Measurements from ENCODE around the gene EFCAB6.
A peak's percentile ranks its signal among the peaks of the same experiment; 100 is the strongest.

Gene EFCAB6

DNA sequence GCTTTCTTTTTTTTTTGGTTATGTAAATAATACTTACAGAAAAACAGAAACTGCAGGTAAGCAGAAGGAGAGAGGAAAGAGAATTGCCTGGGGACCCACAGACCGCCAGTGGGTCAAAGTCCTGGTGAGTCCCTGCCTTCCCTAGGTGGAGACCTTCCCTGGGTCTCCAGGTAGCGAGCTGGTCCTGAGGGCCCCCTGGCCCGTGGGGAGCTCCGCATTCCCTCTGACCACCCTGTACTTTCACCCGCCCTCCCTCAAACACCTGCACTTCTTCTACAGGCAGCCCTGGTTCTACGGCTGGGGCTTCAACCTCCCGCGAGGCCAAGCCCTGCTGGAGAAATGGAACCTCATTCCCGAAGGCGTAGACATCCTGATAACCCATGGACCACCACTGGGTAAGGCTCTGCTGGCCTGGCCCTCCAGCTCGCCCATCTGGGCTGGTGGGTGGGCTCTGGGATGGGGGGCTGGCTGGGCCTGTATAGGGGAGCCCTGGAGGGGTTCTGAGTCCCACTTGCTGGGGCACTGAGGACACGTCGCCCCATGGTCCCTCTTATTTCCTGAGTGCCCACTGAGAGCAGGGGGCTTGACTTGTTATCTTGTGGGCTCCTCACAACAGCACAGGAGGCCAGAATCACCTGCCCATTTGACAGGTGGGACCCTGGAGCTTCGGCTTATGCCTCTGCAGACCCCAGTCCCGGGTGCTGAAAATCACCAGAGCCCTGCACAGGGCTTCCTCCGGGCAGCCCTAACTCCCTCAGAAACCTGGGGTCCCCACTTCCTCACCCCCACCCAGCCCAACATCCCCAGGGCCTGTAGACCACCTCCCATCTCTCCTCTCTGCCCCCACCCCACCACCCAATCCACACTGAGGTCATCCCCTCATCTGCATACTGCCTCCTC, 313.9 kb downstream of the EFCAB6 start:
- no peak for DNase-seq

DNA sequence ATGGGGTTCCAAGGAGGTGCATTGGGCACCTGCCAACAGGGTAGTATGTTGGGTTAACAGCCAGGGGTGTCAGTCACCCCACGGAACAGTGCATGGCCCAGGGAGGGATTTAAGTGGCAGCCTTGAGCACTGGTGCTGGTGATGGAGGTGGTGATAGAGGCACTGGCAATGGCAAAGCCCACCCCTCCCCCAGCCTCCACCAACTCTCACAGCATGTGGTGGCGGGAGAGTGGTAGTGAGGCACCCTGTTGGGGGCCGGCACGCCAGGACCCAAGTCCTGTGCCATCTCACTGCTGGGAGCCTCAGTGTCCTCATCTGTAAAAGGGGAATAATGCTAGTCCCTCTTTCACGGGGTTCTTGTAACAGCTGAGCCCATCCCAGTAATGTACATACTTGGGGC, 318.8 kb downstream of the EFCAB6 start:
- no peak for DNase-seq

DNA sequence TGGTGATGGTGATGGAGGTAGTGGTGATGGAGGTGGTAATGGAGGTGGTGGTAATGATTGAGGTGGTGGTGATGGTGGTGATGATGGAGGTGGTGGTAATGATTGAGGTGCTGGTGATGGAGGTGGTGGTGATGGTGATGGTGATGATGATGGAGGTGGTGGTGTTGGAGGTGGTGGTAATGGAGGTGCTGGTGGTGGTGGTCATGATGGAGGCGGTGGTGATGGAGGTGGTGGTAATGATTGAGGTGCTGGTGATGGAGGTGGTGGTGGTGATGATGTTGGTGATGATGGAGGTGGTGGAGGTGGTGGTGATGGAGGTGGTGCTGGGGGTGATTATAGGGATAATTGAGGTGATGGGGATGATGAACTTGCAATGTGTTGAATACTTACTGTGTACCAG, 320.4 kb downstream of the EFCAB6 start:
- no peak for DNase-seq

DNA sequence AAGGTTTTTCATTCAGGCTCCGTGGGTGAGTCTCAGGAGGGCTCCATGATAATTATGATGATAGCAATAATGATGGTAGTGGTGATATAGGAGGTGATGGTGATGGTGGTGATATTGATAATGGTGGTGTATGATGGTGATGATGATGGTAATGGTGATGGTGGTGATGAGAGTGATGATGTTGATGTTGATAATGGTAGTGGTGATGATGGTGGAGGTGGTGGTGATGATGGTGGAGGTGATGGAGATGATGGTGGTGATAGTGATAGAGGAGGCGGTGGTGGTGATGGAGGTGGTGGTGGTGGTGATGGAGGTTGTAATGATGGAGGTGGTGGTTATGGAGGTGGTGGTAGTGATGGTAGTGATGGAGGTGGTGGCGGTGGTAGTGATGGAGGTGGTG, 320.9 kb downstream of the EFCAB6 start:
- DNase-seq: no peak

DNA sequence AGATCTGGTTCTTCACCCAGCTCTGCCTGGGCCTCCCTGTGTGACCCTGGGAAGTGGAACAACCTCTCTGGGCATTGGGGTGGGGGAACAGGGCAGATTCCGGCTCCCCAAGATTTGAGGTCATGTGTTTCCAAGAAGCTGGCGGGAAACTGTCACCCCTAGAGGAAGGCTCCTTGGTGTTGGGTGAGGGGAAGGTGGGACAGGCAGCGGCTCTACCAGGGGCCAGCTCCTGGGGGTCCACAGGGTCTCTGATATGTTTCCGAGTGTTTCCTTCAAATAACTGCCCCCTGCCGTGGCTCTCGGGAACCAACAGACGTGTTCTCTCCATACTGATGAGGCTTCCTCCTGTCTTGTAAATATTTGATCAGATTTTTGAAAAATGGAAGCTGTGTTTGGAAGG, 321.8 kb downstream of the EFCAB6 start:
- no peak for DNase-seq

DNA sequence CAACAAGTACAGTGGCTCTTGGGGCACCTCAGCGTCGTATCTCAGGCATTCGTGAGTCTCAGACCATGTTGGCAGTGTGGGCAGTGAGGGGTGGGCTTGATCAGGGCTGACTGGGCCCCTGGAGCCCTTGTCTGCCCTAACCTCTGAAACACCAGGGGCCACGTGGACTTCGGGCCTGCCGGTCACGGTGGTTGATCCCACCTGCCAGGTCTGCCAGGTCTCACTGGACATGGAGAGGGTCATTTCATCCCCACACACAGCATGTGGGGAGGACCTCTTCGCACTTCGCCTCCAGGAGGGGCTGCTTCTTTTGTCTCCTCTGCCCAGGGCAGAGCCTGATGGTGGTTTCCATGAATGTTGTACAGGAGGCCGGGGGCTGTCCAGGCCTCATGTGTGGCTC, 323.2 kb downstream of the EFCAB6 start:
- DNase-seq: no peak

DNA sequence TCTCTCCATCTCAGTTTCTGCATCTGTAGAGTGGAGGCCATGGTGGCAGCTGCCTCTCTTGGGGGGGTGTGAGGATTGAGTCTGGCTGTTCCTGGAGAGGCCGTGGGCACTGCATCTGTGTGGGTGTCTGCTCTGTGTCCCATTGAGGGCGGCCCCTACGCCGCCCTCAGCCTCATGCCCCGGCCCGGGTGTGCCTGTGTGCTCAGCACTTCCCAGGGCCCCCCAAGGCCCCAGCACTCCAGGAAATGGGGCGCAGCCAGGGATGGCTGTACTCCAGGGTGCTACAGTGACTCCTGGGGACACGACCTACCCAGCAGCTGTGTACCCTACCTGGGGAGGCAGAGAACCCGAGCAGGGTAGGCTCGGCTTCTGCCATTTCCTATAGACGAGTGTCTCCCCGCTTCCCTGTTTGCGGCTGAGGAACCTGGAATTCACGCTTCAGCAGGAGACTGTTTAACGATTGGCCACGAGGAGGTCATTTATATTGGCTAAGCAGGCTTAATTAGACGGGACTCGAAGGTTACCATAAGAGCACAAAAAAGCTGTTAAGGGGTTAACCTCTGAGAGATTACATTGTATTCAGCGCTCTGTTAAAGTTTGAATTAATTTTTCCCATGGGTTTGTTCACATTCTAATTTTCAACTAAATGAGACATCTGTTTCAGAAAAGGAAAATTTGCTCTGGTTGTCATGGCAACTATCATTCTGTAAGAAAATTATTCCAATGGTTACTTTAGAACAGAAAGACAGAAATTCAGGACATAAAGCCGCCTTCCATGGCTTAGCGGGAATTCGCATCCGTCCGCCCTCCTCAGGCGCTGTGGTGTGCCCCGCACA, 323.9 kb downstream of the EFCAB6 start:
- no peak for DNase-seq

DNA sequence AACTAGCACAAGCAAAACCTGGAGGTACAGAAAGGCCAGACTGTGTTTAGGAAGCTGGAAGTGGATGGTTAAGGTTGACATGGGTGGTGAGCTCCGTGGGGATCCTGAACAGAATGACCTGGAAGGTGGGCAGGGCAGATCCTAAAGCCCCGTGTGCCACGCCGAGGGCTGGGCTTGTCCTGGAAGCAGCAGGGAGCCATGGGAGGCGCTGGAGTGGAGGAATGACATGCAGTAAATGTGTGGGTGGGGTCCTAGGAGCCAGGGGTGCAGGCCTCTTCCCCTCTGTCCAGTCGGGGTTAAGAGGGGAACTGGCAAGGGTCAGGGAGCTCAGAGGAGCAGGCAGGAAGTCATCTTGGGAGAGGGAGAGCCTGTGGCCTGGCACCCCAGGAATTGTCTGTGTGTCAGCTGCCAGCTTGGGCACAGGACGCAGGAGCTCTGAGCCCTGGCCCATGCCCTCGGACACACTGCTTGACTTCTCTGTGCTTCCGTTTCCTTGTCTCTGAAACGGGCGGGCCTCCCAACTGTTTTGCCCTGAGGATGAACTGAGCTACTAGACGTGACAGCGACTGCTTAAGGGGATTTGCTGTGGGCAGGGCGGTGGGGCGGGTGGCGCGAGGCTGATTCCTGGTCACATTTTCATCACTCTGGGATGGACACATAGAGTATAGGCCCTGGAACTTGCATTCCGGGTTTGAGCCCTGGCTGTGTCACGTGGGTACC, 324.6 kb downstream of the EFCAB6 start:
- no peak for DNase-seq

DNA sequence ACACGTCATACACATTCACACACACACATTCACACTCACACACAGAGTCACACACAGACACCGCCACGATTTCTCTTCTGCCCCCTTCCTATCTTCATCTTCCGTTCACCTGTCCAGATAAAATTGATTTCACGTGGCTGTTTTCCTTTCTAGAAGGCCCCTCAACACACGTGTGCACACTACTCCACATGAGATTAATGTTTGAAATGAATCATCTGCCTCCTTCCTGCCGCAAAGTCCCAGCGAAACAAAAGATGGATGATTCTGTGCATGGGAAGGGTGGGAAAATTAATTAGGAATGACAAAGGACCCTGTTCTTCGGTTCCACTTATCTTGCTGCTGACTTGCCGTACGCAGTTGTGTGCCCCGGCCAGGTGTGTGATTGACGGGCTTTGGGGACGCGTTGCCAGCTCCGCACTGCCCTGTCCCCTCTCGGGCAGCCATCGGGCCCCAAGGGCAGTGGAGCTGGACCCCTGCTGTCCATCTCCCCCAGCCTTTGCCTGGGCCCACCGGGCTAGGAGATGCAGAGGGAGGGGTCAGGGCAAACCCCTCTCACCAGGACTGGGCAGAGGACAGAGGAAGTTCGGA, 326.5 kb downstream of the EFCAB6 start:
- DNase-seq: no peak

DNA sequence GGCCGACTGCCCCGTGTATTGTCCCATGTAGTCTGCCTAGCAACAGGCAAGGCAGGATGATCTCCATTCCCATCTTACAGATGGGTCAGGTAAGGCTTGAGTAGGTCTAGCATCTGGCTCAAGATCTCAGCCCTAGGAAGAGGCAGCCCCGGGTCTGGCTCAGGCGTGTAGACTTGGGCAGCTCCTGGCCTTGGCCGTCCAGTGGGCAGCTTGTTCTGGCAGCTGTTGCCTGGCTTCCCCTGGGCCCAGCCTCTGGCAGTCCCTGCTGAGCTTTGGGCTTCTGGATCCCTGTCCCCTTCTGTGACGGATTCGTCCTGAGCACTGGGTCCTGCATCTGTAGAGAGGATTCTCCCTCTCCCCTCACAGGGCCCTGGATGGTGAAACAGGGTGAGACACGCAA, 327.9 kb downstream of the EFCAB6 start:
- no peak for DNase-seq

DNA sequence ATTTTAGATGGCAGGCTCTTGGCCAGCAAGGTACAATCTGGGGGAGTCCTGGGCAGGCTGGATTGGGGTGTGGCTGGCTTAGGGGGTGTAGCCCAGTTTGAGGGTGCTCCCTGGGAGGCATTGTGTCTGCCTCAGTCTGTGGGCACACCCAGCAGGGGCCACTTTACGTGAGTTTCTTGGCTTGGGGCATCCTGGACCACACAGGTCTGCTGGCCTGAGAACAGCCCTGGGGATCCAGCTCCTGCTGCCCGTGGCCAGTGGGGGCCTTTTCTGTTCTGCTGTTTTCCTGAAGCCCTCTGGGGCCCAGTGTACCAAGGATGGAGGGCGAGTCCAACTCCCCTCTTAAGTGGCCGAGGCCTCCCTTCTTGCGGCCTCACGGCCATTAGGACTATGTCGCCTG, 328.4 kb downstream of the EFCAB6 start:
- DNase-seq: no peak

DNA sequence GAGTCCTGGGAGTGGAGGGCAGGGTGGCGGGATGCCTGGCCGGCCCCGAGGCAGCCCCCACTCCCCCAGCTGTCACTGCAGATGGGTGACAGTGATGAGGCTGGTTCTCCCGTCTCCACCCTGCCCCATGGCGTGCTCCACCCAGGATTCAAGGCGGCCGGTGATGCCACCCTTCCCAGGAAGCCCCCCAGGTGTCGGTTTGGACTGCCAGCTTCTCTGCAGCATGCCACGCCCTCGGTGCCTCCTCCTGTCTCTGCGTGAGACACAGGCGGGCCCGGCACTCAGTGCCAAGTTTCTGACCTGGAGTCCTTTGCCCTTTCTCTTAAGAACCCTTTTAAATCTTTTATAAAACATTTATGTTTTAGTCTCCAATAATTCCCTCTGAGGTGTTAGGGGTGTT, 328.8 kb downstream of the EFCAB6 start:
- no peak for DNase-seq

DNA sequence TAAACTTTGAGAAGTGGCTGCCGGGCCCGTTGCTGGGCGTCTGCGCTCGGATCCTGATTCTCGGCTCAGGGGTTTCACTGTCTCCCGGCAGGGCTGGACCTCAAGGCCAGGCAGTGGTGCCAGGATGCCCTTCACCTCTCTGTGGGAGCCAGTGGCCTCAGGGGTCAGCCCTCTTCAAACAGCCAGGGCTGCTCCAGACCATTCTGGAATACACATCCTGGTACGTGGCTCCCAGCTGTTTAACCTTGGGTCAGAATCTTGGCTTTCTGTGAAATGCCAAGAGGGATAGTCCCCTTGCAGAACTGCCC, 329.8 kb downstream of the EFCAB6 start:
- no peak for DNase-seq

DNA sequence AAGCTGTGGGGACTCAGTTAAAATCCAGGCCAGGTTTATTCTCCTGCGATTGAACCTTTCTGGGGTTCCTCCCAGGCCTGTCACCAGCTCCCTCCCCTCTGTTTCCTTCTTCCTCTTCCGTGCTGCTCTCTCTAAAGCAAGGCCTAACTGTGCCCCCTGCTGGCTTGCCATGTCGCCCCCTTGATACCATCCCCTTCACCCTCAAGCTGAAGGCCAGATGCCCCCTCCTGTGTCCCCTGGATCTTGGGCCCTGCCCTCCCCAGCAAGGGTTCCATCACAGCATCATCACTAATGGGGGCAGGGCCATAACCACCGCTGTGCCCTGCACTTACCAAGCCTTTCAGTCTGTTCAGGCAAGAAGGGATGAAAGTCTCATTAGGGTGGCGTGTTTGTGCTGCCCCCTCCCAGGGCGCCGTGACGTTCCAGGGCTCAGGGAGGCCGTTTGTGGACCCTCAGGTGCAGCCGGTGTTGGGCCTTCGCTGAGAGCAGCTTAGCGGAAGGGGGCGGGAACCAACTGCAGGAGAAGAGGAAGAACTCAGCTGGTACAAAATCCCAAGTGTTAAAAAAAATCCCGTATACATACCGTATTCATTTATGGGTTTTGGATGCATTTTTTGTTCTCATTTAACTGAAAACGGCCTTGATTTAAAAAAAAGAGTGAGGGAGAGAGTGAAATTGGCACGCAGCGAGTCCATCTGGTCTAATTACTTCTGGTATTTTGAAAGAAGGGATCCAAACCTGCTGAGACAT, 330.4 kb downstream of the EFCAB6 start:
- DNase-seq: peak in 3 of 6 experiments; percentile 4 to 37 (median 21)

DNA sequence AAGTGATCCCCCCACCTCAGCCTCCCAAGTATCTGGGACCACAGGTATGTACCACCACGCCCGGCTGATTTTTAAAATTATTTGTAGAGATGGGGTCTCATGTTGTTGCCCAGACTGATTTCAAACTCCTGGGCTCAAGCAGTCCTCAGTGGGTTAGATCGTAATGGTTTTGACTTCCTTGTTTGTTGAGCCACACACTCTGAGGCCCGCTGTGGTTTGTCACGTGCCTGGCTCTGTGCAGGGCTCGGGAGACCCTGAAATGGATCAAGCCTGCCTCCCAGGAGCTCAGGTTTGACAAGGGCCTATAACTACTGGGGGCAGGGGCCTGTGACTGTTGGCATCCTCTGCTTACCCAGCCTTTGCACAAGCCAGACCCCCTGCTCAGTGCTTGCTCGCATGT, 332.1 kb downstream of the EFCAB6 start:
- no peak for DNase-seq

DNA sequence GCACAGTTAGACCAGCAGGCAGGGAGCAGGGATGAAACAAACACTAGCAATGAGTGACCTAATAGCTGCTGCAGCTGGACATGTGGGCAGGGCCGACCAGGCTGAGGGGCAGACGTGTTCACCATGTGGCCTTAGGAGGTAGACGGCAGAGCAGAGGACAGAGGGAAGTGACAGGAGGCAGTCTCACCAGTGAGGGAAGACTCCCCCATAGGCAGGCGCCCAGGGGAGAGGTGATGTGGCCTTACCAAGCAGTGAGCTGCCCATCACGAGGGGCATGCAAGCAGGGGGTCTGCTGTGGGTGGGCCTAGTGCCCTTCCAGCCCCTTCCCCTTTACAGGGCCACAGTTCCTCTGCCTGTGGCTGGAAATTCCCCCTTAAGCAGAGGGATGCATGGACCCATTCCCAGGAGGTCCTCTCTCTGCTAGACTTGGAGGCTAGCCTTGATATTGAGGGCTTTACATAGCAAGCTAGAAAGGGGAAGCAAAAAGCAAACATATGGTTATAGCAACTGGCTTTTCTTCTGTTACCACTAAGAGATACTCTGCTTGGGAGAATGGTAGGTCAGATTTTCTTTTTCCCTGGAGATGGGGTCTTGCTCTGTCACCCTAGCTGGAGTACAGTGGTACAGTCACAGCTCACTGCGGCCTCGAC, 332.7 kb downstream of the EFCAB6 start:
- DNase-seq: no peak
